Activated CD8-positive, alpha-beta T cell treated with anti-CD3 and anti-CD28 coated beads, Interleukin-2, amount 10 ng/mL, durations not matched to agents 7 days and 5 days (primary cell): Measurements from ENCODE around the gene SLC38A9. TPM values are rescaled to one million over a fixed set of nuclear protein-coding genes. Genes with fewer than 3 reads are reported as not detected.
A peak's percentile ranks its signal among the peaks of the same experiment; 100 is the strongest.

Experiments
- ATAC-seq: fragments of 150-1000 bp; cut with Tn5 transposase; one replicate; pipeline ENCODE4 v1.10.0; 2021; ENCODE audit warnings: moderate library complexity
- CTCF ChIA-PET: fragments of 350-600 bp; sonication (Branson Sonifier 250); formaldehyde crosslinking; loops from one replicate; lab custom pipeline; 2021; ENCODE audit warnings: antibody characterized with exemption; lab: Charles Lee
- POLR2A ChIA-PET: fragments of 350-600 bp; sonication (Branson Sonifier 250); formaldehyde crosslinking; loops from one replicate; lab custom pipeline; 2021; ENCODE audit warnings: antibody characterized with exemption; lab: Charles Lee
- DNase-seq: peaks from one replicate; pipeline ENCODE4 v3.0.0-alpha.2; 2020
- H3K27ac Mint-ChIP-seq: one replicate; pipeline ENCODE4 v1.8.0; 2021; ENCODE audit warnings: mild to moderate bottlenecking, mixed read lengths
- H3K27me3 Mint-ChIP-seq: one replicate; pipeline ENCODE4 v1.8.0; 2021; ENCODE audit warnings: low read depth, mixed read lengths
- H3K36me3 Mint-ChIP-seq: one replicate; pipeline ENCODE4 v1.8.0; 2021; ENCODE audit warnings: low read depth, mixed read lengths
- H3K4me1 Mint-ChIP-seq: one replicate; pipeline ENCODE4 v1.8.0; 2021; ENCODE audit warnings: low read depth, mixed read lengths
- H3K4me3 Mint-ChIP-seq: one replicate; pipeline ENCODE4 v1.8.0; 2021; ENCODE audit warnings: mild to moderate bottlenecking, mixed read lengths
- H3K9me3 Mint-ChIP-seq: one replicate; pipeline ENCODE4 v1.8.0; 2022; ENCODE audit warnings: mixed read lengths; ENCODE audit not compliant: insufficient read depth
- total RNA-seq, 2 experiments: library from RNA; stranded (reverse); gene quantifications; one replicate each; pipeline ENCODE4 v1.2.3, GENCODE V29; 2021

SLC38A9 gene
- total RNA-seq, 2 experiments from 2014 or later = 22.6 to 25.6 TPM

DNA sequence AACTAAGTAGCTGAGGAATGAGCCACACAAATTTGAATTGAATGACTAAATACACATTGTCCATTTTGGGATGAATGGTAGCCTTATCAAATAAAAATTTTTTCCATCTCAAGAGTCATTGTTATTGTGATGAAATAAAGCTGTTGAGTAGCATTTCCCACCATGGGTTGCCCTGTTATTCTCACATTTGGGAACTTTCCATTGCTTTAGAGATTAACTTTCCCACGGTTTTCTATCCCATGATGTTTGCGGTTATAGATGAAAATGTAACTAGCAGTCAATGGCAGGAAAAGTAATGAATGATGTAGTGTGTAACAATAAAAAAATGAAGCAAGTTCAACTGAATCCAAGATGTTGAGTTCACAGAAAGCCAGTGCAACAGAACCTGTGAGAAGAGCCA, 117.5 kb downstream of the SLC38A9 start:
- peaks cover 43% of the 10 kb centered on the region for H3K4me1 Mint-ChIP-seq
- DNase-seq (no peak), ATAC-seq (no peak)
- peaks cover 9% of the 10 kb centered on the region for H3K9me3 Mint-ChIP-seq
- H3K27me3 Mint-ChIP-seq = no peaks in the 10 kb centered on the region
- no peak overlapping the region for H3K4me3 Mint-ChIP-seq
- ChIA-PET CTCF (no interaction called here), POLR2A (no interaction called here)
- no peak overlapping the region for H3K27ac Mint-ChIP-seq
- peaks cover 15% of the 10 kb centered on the region for H3K36me3 Mint-ChIP-seq

DNA sequence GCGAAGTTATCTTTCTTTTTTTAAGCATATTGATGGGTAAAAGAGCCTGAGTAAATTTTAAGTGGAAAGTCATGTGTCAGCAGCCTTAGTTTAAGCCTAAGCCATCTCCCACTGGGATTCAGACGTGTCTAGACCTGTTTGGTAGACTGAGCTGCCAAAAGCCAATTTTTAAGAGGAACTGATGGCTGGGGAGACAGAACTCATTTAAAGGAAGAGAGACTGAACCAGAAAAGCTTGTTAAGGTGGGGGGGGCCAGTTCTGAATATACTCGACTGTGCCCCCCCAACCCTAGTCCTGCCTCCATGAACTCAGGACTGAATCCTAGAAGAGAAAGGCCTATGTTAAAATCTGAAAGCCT, 119.0 kb downstream of the SLC38A9 start:
- ATAC-seq (no peak), DNase-seq (no peak)
- ChIA-PET CTCF (no interaction called here), POLR2A (no interaction called here)
- peaks cover 9% of the 10 kb centered on the region for H3K9me3 Mint-ChIP-seq
- H3K36me3 Mint-ChIP-seq = peaks cover 17% of the 10 kb centered on the region
- peaks cover 36% of the 10 kb centered on the region for H3K4me1 Mint-ChIP-seq
- no peak overlapping the region for H3K27ac Mint-ChIP-seq
- no peak overlapping the region for H3K4me3 Mint-ChIP-seq
- H3K27me3 Mint-ChIP-seq = no peaks in the 10 kb centered on the region

DNA sequence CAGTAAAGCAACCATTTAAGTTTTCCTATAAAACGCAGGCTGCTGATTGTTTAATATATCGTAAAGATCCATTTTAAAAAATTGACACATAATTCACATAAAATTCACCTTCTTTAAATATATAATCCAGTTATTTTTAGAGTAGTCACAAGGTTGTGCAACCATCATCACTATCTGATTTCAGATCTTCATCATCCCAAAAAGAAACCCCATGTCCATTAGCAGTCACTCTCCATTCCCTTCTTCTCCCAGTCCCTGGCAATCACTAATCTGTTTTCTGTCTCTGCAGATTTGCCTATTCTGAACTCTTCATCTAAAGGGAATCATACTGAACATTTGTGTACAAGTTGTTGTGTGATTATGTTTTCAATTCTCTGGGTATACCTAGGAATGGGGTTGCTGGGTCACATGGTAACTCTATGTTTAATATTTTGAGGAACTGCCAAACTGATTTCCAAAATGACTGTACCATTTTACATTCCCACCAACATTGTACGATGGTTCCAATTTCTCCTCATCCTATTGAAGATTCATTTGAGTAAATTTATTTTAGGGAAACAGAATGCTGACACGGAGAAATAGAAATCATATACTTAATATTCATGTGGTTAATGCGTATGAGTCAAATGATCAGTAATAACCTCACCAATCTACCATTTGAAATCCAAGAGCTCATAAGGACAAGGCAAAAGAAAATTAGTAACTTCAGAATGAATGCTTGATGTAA, 119.6 kb downstream of the SLC38A9 start:
- H3K36me3 Mint-ChIP-seq = peaks cover 17% of the 10 kb centered on the region
- H3K27me3 Mint-ChIP-seq = no peaks in the 10 kb centered on the region
- DNase-seq (no peak), ATAC-seq (no peak)
- no peak overlapping the region for H3K27ac Mint-ChIP-seq
- peaks cover 9% of the 10 kb centered on the region for H3K9me3 Mint-ChIP-seq
- CTCF ChIA-PET = no interaction called here
- peaks cover 34% of the 10 kb centered on the region for H3K4me1 Mint-ChIP-seq
- no peak overlapping the region for H3K4me3 Mint-ChIP-seq
- POLR2A ChIA-PET = no interaction called here

DNA sequence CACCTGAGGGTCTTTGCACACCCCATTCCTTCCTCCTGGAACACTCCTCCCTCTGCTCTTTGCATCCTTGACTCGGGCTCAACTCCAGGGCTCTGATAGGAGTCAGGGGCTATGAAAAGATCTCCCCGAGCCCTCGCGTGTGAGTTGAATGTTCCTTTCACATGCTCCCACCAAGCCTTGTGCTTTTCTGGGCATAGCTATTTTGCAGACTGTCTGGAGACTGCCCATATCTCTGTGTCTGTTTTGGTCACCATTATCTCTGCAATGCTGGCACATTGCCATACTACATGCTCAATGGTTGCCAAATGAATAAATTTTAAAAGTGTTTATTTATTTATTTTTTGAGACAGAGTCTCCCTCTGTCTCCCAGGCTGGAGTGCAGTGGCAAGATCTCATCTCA, 120.4 kb downstream of the SLC38A9 start:
- ATAC-seq (no peak), DNase-seq (no peak)
- H3K36me3 Mint-ChIP-seq = peaks cover 17% of the 10 kb centered on the region
- H3K4me1 Mint-ChIP-seq = peaks cover 34% of the 10 kb centered on the region
- POLR2A ChIA-PET = interaction anchor here (0.9 to 1.3 kb wide), 3 partner anchors 9 to 21 kb away, joined by 4 read pairs; no protein-coding TSS in a partner anchor
- no peaks in the 10 kb centered on the region for H3K27me3 Mint-ChIP-seq
- H3K27ac Mint-ChIP-seq = peak overlapping the region; percentile 90
- peak overlapping the region; percentile 39 for H3K4me3 Mint-ChIP-seq
- peaks cover 9% of the 10 kb centered on the region for H3K9me3 Mint-ChIP-seq
- CTCF ChIA-PET = no interaction called here

DNA sequence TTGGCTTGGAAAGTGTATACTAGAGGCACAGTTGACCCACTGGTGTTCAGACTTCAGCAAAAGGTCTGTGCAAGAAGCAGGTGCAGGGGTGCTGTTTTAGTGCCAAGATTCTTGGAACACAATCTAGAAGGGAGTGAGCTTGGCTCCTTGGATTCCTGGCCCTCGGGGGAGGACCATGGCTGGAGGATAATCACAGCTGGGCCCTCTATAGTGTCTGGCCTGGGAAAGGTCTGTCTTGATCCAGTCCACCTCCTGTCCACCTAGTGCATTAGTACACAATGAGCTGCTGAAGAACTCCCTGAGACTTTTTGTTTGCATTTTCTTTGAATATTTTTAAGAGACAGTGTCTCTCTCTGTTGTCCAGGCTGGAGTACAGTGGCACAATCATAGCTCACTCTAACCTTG, 126.9 kb downstream of the SLC38A9 start:
- Mint-ChIP-seq H3K4me3 (no peak overlapping the region), H3K27ac (no peak overlapping the region), H3K9me3 (peaks cover 2% of the 10 kb centered on the region), H3K27me3 (no peaks in the 10 kb centered on the region), H3K36me3 (peaks cover 5% of the 10 kb centered on the region), H3K4me1 (peaks cover 25% of the 10 kb centered on the region)
- DNase-seq (no peak), ATAC-seq (no peak)
- ChIA-PET POLR2A (no interaction called here), CTCF (no interaction called here)

DNA sequence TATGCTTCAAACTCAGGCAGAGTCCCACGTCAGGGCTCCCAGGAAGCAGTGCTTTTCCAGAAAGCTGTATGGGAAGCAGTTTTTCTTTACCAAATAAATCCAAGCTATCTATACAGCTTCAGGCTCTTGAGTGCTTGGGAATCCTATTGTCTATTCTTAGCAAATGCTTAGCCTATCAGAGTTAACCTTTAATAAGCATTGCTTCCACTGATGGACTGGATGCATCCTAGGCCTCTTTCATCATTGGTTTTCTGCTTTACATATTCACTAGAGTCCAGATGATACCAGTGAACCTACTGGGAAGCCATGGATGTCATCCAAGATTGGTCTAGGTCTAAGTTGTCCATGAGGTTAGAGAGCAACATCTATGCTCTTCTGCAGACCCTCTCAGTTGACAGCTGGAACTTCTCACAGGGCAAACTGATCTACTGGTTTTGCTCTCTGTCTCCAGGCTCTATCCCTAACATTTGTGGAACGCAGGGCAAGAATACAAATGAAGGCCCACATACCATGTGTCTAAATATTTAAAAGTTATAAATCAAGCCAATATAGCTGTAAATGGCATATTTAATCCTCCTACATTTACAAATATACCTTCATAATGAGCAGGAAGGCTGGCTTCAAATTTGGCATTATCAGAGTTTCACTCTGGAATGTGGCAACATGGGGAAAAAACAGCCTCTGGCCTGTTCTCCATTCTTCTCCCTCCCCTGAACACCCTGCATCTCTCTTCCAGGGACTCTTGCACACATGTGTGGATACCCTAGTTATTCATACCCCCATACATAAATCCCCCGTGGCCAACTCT, 127.5 kb downstream of the SLC38A9 start:
- ChIA-PET POLR2A (interaction anchor here (1.0 kb wide), 1 partner anchor 50 kb away, joined by 4 read pairs; no protein-coding TSS in a partner anchor), CTCF (no interaction called here)
- DNase-seq (no peak), ATAC-seq (no peak)
- Mint-ChIP-seq H3K4me1 (peaks cover 27% of the 10 kb centered on the region), H3K9me3 (no peaks in the 10 kb centered on the region), H3K36me3 (peaks cover 2% of the 10 kb centered on the region), H3K27me3 (no peaks in the 10 kb centered on the region), H3K4me3 (no peak overlapping the region), H3K27ac (no peak overlapping the region)

DNA sequence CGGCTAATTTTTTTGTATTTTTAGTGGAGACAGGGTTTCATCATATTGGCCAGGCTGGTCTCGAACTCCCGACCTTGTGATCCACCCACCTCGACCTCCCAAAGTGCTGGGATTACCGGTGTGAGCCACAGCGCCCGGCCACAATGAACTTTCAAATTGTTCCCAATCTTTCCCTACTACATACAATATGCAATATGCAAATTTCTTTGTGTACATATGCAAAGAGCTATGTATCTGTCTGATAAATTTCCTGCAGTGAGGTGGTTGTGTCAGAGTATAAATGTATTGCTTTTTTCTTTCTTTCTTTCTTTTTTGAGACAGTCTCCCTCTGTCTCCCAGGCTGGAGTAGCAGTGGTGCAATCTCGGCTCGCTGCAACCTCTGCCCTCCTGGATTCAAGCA, 128.5 kb downstream of the SLC38A9 start:
- H3K27me3 Mint-ChIP-seq = no peaks in the 10 kb centered on the region
- ATAC-seq = no peak
- DNase-seq = no peak
- H3K9me3 Mint-ChIP-seq = no peaks in the 10 kb centered on the region
- H3K27ac Mint-ChIP-seq = no peak overlapping the region
- POLR2A ChIA-PET = interaction anchor here (1.0 kb wide), 1 partner anchor 49 kb away, joined by 4 read pairs; no protein-coding TSS in a partner anchor
- peaks cover 32% of the 10 kb centered on the region for H3K4me1 Mint-ChIP-seq
- CTCF ChIA-PET = no interaction called here
- H3K4me3 Mint-ChIP-seq = no peak overlapping the region
- peaks cover 2% of the 10 kb centered on the region for H3K36me3 Mint-ChIP-seq

DNA sequence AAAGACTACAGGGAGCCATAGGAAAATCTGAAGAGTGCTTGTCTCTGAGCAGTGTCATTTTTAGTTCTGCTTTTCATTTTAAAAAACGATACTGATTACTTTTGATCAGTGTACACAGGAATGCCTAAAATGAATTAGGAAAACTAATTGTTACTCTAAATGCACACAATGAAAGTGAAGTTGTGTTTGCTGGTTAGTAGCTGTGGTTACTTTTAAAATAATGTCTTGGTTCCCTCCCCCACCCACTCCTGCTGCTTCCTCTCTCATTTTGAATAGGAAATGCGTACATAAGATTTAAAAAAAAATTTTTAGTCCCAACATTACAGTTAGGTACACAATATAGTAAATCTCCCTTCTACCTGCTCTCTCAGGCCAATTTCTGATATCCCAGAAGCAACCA, 129.9 kb downstream of the SLC38A9 start:
- no peak for DNase-seq
- H3K27me3 Mint-ChIP-seq = no peaks in the 10 kb centered on the region
- CTCF ChIA-PET = no interaction called here
- POLR2A ChIA-PET = no interaction called here
- H3K27ac Mint-ChIP-seq = peak overlapping the region; percentile 75
- H3K4me3 Mint-ChIP-seq = peak overlapping the region; percentile 44
- peaks cover 2% of the 10 kb centered on the region for H3K36me3 Mint-ChIP-seq
- peak; percentile 43 for ATAC-seq
- no peaks in the 10 kb centered on the region for H3K9me3 Mint-ChIP-seq
- peaks cover 45% of the 10 kb centered on the region for H3K4me1 Mint-ChIP-seq

DNA sequence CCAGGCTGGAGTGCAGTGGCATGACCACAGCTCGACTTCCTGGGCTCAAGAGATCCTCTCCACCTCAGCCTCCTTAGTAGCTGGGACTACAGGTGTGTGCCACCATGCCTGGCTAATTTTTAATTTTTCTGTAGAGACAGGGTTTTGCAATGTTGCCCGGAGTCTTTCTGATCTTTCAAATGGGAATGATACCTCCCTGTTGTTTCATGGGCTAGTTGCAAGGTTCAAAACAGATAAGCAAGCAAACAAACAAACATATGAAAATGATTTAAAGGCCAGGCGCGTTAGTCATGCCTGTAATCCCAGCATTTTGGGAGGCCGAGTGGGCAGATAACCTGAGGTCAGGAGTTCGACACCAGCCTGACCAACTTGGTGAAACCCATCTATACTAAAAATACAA, 132.1 kb downstream of the SLC38A9 start:
- POLR2A ChIA-PET = interaction anchor here (1.4 kb wide), 1 partner anchor 11 kb away, joined by 4 read pairs; no protein-coding TSS in a partner anchor
- no peak for ATAC-seq
- H3K4me1 Mint-ChIP-seq = peaks cover 60% of the 10 kb centered on the region

DNA sequence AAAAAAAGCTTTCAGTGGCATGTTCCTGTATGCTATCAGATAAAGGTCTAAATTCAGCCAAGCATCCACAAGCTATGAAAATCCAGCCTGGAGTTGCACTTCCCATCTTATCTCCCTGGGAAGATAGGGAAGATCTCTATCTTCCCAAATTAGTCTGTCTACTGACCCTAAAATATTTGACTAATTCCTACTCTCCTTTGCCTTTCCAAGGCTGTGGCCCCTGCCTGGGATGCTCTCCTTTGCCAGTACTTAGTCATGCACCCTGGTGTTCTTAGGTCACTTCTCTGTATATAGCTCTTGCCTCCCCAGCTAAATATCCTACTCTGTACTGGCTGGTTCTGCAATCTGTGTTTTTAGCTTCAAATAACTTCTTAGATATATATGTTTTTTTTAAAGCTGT, 133.4 kb downstream of the SLC38A9 start:
- Mint-ChIP-seq H3K27ac (no peak overlapping the region), H3K4me3 (no peak overlapping the region), H3K27me3 (no peaks in the 10 kb centered on the region), H3K4me1 (peaks cover 59% of the 10 kb centered on the region), H3K9me3 (no peaks in the 10 kb centered on the region), H3K36me3 (peaks cover 2% of the 10 kb centered on the region)
- ChIA-PET POLR2A (no interaction called here), CTCF (interaction anchor here (1.1 kb wide), 1 partner anchor 11 kb away, joined by 3 read pairs; no protein-coding TSS in a partner anchor)
- DNase-seq = no peak
- no peak for ATAC-seq

More for the DNA sequence above, 132.1 kb downstream of the SLC38A9 start:
- peaks cover 2% of the 10 kb centered on the region for H3K36me3 Mint-ChIP-seq
- no peak overlapping the region for H3K4me3 Mint-ChIP-seq
- no peak overlapping the region for H3K27ac Mint-ChIP-seq
- CTCF ChIA-PET = interaction anchor here (1.1 kb wide), 1 partner anchor 10 kb away, joined by 3 read pairs; no protein-coding TSS in a partner anchor
- H3K9me3 Mint-ChIP-seq = no peaks in the 10 kb centered on the region
- H3K27me3 Mint-ChIP-seq = no peaks in the 10 kb centered on the region
- DNase-seq = no peak

DNA sequence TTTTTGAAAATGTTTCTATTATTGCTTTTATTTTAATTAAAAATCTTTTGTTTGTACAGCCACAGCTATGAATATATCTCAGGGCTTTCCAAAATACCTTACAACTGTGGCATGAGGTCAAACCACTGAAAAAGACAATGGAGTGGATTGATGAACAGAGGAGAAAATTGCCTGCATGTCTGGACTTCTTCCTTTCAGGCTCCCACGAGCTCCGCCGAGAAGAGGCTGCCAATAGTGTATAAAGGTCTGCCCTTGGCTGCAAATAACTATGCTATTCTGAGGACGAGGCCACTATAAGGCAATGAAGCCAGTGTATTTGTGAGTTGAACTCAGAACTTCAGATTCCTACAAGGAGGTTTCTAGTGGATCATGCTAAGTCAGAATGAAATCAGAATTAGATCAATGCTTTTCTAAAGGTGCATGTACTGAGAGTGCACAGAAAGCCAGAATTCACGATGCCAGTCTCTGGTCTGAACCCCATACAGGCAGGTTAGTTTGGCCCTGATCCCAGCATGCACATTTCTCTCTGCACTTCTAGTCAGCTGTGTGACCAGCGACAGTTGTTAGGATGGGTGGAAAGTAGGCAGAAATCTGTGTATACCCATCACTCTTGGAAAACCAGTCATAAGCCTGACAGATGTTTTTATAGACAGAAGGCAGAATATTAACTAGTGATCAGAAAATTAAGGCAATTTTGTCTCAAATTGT, 134.6 kb downstream of the SLC38A9 start:
- H3K9me3 Mint-ChIP-seq = no peaks in the 10 kb centered on the region
- H3K36me3 Mint-ChIP-seq = peaks cover 2% of the 10 kb centered on the region
- DNase-seq = no peak
- no peaks in the 10 kb centered on the region for H3K27me3 Mint-ChIP-seq
- ChIA-PET POLR2A (no interaction called here), CTCF (no interaction called here)
- no peak for ATAC-seq
- H3K27ac Mint-ChIP-seq = no peak overlapping the region
- H3K4me3 Mint-ChIP-seq = no peak overlapping the region
- H3K4me1 Mint-ChIP-seq = peaks cover 54% of the 10 kb centered on the region
